NCI-H524 (cell line): ENCODE data around the gene LRGUK.

ENCODE experiments used
- DNase-seq, 2 experiments: peaks; one replicate each; lab custom pipeline; 2025; lab: John Stamatoyannopoulos, UW

The LRGUK gene

DNA sequence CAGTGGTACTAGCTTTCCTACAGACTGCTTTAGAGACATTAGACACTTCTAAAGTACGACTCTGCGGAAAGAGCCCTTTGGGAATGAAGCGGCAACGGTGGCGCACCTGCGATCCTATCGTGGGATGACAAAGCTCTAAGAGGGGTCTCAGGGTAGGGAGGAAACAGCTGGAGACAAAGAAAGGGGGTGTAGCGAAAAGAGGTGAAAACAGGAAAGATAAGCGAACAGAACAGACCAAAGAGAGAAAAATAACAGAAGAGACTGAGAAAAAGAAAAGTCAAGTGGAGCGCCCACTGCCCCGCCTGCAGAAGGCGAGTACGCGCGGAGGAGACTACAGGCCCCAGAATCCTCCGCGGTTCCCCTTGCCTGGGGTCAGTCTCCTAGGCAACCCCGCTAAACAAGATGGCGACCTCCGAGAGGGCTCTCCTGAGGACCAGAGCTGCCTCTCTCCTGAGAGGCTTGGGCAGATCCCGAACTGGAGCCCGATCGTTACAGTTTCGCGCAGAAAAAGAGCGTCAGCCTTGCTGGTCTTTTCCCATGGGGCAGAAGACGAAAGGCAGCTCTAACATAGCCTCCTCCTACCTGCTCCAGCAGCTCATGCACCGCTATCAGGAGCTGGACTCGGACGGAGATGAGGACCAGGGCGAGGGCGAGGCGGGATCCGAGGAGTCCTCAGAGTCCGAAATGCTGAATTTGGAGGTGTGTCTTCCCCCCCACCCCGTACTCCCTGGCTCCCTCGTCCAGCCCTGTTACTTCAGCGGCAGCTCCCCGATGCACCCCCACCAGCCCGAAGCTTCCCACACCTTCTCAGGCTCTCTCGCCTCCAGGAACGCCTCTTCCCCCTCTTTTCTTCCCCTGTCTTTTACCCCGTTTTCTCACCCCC, at the start of gene LRGUK:
Gene LRGUK, plus strand, starts transcription at position 375 of the 883 bp plus-strand sequence. Its CDS starts 28 bp downstream, at position 403.
- DNase-seq: peak; percentile 53 to 71

DNA sequence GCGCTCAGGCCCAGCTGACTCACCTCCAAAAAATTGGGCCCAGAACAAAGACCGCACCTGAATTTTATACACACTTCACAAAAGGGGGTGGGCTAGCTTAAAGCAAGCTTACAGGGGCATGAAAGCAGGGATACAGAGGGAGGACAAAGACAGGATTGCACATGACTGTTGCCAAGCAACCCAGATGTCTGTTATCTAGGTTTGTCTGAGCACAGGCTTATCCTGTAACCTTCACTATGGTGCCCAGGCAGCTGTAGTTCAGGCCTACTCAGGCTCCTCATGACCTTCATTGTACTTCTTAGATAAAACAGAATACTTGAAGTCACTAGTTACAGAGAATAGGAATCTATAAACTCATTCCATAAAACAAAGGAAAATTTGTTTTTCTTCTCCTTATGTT, 49.6 kb upstream of the LRGUK start:
- DNase-seq: peak in 1 of 2 experiments; percentile 20

DNA sequence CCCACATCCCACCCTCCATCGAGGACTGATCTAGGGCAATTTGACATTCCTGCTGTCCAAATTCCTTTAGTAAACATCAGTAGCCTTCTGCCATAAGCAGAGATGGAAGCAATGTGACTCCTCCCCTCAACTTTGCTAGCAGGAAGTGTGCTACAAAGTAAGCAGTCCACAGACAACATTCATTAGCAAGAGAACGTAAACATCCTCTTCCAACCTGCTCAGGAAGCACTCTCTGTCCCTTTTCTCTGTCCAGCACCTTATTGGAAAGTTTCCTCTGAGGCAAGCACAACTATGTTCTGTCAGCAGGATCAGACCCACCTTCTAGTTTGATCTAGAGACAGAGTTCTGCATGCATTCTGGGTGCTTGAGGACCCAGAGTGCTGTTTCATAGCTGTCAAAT, 48.1 kb upstream of the LRGUK start:
- no peak for DNase-seq

- DNase-seq: no peak
Measured at GRCh38 chr7:134081695-134082094, 45.4 kb upstream of the LRGUK start.

DNA sequence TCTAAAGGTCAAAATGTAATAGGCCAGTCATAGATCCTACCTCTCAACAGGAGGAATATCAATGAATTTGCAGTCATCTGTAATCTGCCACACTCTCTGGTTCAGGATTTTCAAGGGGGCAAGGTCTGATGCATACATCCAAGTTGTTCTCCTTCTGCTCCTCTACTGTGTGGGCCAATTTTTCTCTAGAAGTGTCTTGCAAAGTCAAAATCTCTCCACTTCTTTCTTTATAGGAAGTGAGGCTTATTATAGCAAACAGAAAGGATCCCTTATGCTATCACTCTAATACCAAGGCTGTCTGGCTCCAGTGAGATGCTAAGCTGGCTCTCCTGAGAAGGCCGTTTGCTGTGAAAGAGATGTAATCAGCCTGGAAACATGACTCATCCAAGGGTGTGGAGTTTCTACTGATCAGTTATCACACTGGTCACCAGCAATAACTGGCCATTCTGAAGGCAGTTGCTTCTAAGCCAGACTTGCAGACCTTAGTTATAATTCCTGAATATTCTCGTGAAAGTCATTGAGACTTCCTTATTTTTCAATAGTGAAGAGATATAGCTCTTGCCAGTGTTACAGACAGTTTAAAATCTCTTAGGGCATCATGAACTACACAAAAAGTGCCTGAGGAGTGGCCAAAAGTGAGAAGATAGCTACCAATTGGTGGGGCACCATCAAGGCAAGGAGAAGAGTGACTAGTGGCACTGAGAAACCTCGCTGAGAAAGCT, 43.2 kb upstream of the LRGUK start:
- DNase-seq: no peak

DNA sequence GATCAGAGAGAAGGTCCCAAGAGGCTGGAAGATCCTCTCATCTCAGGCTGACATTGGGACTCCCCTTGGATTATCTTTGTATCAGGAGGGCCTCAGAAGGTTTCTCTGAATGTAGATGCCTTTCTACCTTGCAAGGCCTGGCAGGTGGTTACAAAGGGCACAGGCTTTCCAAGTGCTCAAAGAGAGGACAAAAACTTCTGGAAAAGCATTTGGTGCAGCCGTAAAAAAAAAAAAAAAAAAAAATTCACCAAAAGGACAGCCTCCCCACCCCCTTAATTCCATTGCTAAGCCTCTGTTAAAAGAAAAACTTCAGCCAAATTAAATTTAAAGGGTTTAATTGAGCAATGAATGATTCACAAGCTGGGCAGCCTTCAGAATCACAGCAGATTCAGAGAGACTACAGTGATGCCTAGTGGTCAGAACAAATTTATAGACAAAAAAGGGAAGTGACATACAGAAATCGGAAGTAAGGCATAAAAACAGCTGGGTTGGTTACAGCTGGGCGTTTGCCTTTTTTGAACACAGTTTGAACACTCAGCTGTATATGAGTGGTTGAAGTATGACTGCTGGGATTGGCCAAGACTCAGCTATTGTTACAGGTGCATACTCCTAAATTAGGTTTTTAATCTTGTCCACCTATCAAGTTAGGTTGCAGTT, 42.5 kb upstream of the LRGUK start:
- DNase-seq: no peak

- no peak for DNase-seq
Measured at GRCh38 chr7:134085311-134085710, 41.8 kb upstream of the LRGUK start.

- no peak for DNase-seq
Measured at GRCh38 chr7:134086998-134087735, 40.0 kb upstream of the LRGUK start.

DNA sequence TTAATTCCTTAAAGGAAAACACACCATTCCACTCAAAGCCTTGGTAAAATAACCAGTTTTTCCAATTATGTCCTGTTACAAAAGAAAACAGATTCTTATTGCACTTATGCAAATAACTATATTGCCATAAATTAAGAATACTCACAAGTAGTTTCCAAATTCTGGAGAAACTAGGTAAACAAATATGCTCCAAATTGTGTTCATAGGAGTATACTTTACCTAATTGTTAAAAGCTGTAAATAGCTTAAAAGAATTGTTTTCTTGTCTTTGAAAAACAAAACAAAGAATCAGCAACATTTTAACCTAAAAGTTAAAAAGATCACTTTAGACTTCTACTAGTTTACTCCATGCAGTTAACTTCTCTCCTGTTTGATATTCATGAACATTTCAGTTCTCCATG, 38.9 kb upstream of the LRGUK start:
- no peak for DNase-seq

DNA sequence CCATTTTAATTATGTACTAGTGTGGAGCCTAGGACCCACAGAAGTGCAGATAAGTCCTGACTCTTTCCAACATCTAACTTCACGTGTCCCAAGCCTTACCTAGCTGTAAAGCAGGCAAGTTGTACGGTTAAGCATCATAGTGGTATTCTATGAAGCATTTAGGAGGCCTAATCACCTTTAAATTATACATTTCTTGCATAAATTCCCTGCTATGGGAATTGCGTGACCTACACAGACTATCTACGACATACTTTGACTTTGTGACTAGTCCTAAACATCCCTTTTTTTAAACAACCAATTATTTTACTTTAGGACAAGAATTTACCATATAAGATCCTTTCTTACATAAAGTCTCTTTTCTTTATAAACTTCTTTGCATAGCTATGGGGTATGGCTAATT, 37.7 kb upstream of the LRGUK start:
- DNase-seq: no peak

GRCh38 chr7:134098072-134098471, 29.1 kb upstream of the LRGUK start:
- no peak for DNase-seq

GRCh38 chr7:134101716-134102115, 25.4 kb upstream of the LRGUK start:
- peak; percentile 62 to 84 for DNase-seq

- no peak for DNase-seq
Measured at GRCh38 chr7:134104166-134104565, 23.0 kb upstream of the LRGUK start.

DNA sequence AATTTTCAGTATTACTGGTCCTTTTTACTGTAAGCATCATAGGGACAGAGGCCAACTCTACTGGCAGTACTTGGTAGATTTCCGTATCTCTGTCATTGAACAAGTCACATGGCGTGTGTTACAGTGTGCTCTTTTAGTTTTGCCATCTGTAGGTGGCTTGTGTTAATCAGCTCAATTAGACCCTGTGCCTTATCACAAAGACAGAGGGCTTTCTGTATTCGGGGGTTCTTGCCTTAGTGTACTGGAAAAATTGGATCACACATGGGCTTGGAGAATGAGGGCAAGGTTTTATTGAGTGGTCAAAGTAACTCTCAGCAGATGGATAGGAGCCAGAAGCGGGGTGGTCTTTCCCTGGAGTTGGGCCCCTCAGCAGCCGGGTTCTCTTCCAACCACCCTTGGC, 21.3 kb upstream of the LRGUK start:
- no peak for DNase-seq

- DNase-seq: no peak
Measured at GRCh38 chr7:134108802-134109201, 18.3 kb upstream of the LRGUK start.

- no peak for DNase-seq
Measured at GRCh38 chr7:134113655-134114054, 13.5 kb upstream of the LRGUK start.

DNA sequence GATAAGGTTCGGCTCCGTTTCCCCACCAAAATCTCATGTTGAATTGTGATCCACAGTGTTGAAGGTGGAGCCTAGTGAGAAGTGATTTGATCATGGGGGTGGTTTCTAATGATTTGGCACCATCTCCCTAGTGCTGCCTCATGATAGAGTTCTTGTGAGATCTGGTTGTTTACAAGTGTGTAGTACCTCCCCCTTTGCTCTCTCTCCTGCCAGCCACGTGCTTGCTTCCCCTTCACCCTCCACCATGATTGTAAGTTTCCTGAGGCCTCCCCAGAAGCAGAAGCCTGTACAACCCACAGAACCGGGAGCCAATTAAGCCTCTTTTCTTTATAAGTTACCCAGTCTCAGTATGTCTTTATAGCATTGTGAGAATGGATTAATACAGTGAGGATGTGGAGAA, 12.1 kb upstream of the LRGUK start:
- no peak for DNase-seq

GRCh38 chr7:134120405-134120804, 6.7 kb upstream of the LRGUK start:
- DNase-seq: no peak

DNA sequence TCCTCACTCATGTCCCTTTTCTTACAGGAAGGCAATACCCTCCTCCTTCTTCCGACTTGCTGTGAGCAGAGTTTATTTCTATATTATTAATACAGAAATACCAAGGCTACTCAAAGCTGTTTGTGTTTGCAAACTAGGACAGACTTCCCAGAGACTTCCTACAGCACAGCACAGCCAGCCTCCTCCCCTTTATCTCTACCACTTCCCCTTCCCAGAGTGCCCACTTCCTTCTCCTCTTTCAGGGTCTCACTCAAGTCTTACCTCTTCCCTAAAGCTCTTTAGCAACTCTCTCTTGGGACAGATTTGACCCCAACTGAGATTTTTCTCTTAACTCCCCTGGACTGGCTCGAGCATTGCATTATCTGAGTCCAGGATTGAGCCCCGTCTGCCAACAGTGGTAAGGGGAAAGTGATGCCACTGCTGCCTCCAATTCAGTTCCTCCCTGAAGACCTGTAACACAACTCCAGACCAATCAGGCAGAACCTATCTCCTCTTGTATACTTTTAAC, 5.5 kb upstream of the LRGUK start:
- DNase-seq: no peak

DNA sequence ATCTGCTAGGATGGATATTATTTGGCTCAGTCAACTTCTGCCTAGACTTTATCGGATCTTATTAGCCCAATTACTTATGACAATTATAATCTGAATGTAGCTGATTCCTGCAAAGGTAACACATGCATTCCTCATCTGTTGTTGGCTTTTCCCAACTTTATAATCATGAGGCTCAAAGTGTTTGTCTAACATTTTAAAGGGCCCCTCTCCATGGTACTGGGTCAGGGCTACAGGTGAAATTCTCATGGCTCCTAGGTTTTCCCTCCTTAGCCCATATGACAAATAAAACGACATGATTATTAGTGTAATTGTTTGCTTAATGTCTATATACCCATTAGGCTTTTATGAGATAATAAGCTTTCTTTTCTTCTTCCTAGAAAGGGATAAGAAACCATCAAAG, 4.2 kb upstream of the LRGUK start:
- no peak for DNase-seq

- DNase-seq: no peak
Measured at GRCh38 chr7:134126146-134126545, 994 bp upstream of the LRGUK start.

GRCh38 chr7:134126596-134126965, 559 bp upstream of the LRGUK start:
- no peak for DNase-seq
